Left ventricle myocardium superior (tissue), 1 donor: ENCODE data around the gene TMEM74B. TPM values are rescaled to one million over a fixed set of nuclear protein-coding genes. Genes with fewer than 3 reads are reported as not detected.
A peak's percentile ranks its signal among the peaks of the same experiment; 100 is the strongest.

Experiments used
- ATAC-seq: fragments of 200-7000 bp; cut with Tn5 transposase; one replicate; pipeline ENCODE4 v1.9.1; 2020; ENCODE audit warnings: mild to moderate bottlenecking, moderate library complexity
- DNase-seq: peaks from one replicate; pipeline ENCODE4 v3.0.0-alpha.2; 2020
- intact Hi-C: fragments of 100-400 bp; cut with micrococcal nuclease; formaldehyde crosslinking; loops from one replicate; pipeline ENCODE4 v1.11.0; 2022
- total RNA-seq: library from RNA; stranded (reverse); fragmentation: NEBNext Ultra II Directional; extraction: Animal tissue kit (Norgen Biotek cat#: 25700); gene quantifications from one replicate; pipeline ENCODE4 v1.2.1, GENCODE V29; 2021
- donor health status: DM: no; HTN: yes; CAD: no; lungs with severe emphysema.

The TMEM74B gene
- total RNA-seq, 1 donor from 2014 or later = 4.1 TPM

- DNase-seq (no peak), ATAC-seq (no peak)
- intact Hi-C loops = no loop called here
Measured at GRCh38 chr20:1207293-1207878, 22.6 kb upstream of the TMEM74B start.

DNA sequence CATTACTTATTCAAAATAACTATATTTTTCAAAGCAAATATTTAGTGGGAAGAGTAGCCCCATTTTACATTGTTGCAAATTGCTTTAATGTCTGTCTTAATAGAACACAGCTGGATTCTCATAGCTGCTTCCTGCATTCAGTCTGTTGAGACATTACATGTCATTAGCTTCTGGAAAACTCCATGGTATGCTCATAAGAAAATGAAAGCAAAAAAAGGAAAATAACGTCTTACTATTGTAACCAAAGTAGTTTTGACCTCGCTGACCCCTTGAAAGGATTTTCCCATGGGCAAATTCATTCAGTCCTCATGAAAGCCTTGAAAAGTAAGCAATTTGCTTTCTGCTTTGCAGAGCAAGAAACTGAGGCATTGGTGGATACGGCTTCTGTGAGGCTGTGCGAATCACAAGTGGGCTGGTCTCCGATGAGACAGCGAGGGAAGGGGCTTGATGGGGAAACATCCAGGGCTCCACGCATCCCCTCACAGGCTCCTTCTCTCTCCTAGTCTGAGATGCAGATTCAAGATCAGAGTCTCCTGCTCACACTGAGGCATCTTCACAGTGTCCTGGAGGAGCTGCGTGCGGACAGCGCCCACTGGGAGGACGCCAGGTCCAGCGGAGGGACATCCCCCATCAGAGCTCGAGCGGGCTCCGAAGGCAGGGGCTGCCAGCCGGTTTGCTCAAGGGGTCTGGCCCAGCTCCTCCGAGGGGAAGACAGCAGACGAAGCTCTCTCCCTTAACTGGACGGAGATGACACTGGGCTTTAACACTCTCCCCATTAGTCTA lies 21.8 kb upstream of the TMEM74B start:
- intact Hi-C loops = no loop called here
- no peak for DNase-seq
- peak; percentile 27 for ATAC-seq

- no peak for ATAC-seq
- intact Hi-C loops = no loop called here
- DNase-seq = no peak
Measured at GRCh38 chr20:1205802-1206201, 21.0 kb upstream of the TMEM74B start.

DNA sequence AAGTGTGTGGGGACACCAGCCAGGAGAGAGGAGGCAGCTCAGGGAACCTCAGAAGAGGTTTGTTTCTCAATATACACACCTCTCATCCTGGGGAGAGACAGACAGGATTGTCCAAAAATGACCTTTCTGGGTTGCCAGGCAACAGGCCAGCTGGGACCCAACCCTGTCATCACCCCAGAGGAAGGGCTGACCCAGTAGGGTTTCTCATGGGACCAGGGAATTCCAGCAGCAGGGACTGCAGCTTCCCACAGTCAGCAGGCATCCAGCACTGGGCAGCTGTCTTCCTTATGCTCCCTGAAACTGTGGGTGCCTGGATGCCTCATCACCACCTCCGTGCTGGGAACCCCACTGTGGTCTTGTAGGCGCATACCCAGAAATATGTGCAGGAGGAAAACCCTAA lies 19.8 kb upstream of the TMEM74B start:
- peak; percentile 38 for DNase-seq
- peak; percentile 73 for ATAC-seq
- intact Hi-C loops = no loop called here

GRCh38 chr20:1204113-1204512 lies 19.3 kb upstream of the TMEM74B start:
- DNase-seq (no peak), ATAC-seq (peak; percentile 35)
- intact Hi-C loops = no loop called here

DNA sequence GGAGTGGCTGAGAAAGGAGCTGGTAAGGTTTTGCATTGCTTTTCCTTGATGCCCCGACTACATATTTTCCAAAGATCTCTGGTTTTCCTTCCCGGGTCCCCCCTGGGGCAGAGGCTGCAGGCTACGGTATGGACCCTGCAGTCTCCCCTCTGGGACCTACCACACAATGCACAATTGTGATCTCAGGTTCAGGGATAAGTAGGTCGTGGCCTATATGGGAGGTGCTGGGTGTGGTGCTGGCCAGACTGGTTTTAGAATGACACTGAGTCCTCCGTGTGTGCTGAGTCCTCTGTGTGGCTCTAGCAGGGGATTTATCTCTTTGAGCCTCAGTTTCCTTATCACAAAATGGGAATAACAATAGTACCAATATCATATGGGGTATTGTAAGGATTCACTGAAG lies 18.8 kb upstream of the TMEM74B start:
- DNase-seq (no peak), ATAC-seq (no peak)
- intact Hi-C loops = no loop called here

DNA sequence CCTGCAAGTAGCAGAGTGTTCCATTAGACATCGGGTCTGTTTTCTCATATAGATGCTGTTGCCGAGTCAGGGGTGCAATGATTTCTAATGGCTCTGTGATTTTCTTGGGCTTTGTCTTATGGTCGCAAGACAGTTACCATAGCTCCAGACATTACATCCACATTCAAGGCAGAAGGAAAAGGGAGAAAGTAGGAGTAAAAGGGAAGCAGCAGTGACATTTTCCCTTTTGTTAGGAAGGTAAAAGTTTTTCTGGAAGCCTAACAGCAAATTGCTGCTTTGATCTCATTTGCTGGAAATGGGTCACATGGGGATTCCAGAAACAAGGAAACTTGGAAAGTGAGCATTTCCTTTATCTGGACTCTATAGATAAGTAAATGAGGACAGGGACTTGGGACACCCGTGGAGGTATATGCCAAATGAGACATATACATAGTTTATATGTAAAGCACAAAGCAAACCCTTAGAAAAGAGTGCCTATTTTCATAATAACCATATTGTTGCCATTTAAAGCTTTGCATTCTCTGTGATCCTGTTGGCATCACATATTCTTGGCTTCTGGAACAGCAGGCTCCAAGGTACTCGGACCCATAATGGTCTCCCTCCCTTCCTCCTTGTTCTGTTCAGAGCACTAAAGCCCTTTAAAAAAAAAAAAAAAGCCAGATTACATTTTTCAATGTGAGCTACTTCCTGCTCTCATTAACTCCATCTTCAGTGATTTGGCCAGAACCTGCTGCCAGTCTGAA lies 18.2 kb upstream of the TMEM74B start, which contains the start of gene C20orf202:
TSS of gene C20orf202 (plus strand) at position 693 of the 743 bp plus-strand sequence. CDS start 132 bp downstream, outside the sequence.
- DNase-seq (no peak), ATAC-seq (no peak)
- intact Hi-C loops = no loop called here

- DNase-seq = no peak
- ATAC-seq = no peak
- intact Hi-C loops = no loop called here
Measured at GRCh38 chr20:1199964-1200363, 15.2 kb upstream of the TMEM74B start.

- intact Hi-C loops = no loop called here
- DNase-seq (no peak), ATAC-seq (no peak)
Measured at GRCh38 chr20:1199212-1199873, 14.6 kb upstream of the TMEM74B start.

- DNase-seq (no peak), ATAC-seq (no peak)
- intact Hi-C loops = no loop called here
Measured at GRCh38 chr20:1198751-1199150, 14.0 kb upstream of the TMEM74B start.

GRCh38 chr20:1197801-1198200 lies 13.0 kb upstream of the TMEM74B start:
- intact Hi-C loops = no loop called here

DNA sequence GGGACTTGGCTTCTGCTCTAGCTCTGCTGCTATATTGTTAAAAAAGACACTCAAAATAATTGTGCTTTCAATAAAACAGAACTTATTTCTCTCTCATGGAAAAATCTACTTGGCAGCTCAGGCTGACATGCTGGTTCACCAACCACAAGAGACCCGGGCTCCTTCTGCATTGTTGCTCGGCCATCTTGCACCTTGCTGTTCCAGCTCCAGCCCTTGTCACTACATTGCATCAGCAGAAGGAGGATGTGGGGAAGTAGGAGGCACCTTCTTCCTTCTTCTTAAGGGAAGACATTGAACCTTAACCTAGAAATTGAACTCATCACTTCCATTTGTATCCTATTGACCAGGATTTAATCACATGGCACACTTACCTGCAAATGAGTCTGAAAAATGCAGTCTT lies 11.9 kb upstream of the TMEM74B start:
- no peak for ATAC-seq
- no peak for DNase-seq
- intact Hi-C loops = no loop called here

More at GRCh38 chr20:1197801-1198200, 13.0 kb upstream of the TMEM74B start:
- ATAC-seq = no peak
- no peak for DNase-seq

DNA sequence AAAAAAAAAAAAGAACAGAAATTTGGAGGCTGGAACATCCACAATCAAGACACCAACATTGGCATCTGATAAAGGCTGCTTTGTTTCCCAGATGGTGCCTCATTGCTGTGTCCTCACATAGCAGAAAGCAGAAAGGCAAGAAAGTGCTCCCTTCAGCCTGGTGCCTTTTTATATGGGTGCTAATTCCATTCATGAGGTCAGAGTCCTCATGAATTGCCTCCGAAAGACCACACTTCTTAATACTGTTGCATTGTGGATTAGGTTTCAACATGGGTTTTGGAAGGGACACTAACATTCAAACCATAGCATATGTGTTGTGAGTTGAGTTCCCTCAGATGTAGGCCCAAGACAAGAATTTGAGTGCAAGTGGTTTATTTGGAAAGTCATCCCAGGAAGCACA lies 10.4 kb upstream of the TMEM74B start:
- intact Hi-C loops = no loop called here
- DNase-seq (no peak), ATAC-seq (no peak)

- intact Hi-C loops = no loop called here
- no peak for ATAC-seq
Measured at GRCh38 chr20:1191299-1191698, 6.5 kb upstream of the TMEM74B start.

GRCh38 chr20:1190847-1191246 lies 6.1 kb upstream of the TMEM74B start:
- intact Hi-C loops = no loop called here
- no peak for ATAC-seq
- DNase-seq = no peak

More at GRCh38 chr20:1191299-1191698, 6.5 kb upstream of the TMEM74B start:
- no peak for DNase-seq

- ATAC-seq (no peak), DNase-seq (no peak)
- intact Hi-C loops = no loop called here
Measured at GRCh38 chr20:1189827-1190226, 5.0 kb upstream of the TMEM74B start.

GRCh38 chr20:1188347-1188746 lies 3.6 kb upstream of the TMEM74B start:
- no peak for DNase-seq
- no peak for ATAC-seq
- intact Hi-C loops = no loop called here

- ATAC-seq (no peak), DNase-seq (no peak)
- intact Hi-C loops = no loop called here
Measured at GRCh38 chr20:1187605-1188171, 2.9 kb upstream of the TMEM74B start.

DNA sequence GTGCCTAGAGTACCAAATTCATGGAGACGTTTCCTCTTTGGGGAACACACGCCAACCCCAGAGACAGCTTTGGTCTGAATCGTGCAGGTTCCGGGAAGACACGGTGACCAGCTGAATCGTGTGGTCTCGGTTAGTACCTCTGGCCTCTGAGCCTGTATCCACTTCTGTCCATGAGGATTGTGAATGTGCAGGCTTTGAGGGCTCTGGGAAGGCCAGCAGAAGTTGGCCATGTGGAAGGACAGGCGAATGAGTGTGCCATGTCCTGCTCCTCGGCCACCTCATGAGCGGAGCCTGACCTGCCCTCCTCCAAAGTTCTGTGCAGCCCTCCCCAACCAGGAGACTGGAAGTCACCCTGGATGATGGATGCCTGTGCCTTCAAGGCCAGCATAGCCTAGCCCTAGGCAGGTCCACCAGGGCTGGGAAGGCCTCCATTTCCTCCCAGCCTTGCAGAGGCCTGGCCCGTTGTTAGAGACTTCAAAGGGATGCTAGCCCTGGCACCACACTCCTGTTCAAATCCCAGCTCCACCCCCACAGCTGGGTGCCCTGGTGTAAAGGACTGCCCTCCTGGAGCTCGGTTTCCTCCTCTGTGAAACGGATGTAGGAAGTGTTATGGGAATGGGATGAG lies 1.7 kb upstream of the TMEM74B start:
- intact Hi-C loops = no loop called here
- no peak for DNase-seq
- no peak for ATAC-seq
